Omental fat pad (tissue), 4 donors: ENCODE measurements around the gene ADRA2B. TPM values are rescaled to one million over a fixed set of nuclear protein-coding genes. Genes with fewer than 3 reads are reported as not detected.

Experiments
- ATAC-seq: fragments of 150-250 bp; one replicate; pipeline ENCODE4 v1.9.1; 2016; ENCODE audit warnings: mild to moderate bottlenecking, moderate library complexity; ENCODE audit not compliant: low FRiP score
- DNase-seq: peaks from one replicate; pipeline ENCODE4 v3.0.0-alpha.2; 2019; ENCODE audit warnings: low spot score
- CTCF ChIP-seq, 3 donors: fragments of 450-650 bp; IDR thresholded peaks; one replicate each; pipeline ENCODE4 v1.5.1; 2016 to 2017; ENCODE audit warnings: antibody characterized with exemption in 3 of 3, mild to moderate bottlenecking in 3 of 3, moderate library complexity in 2 of 3
- total RNA-seq, 4 donors: library from RNA; depleted of rRNA; stranded (reverse); fragments of >200 nt; gene quantifications; one replicate each; pipeline ENCODE4 v1.1.0, GENCODE V29; 2016

The ADRA2B gene
- total RNA-seq, 4 donors from 2014 or later = 0.63 to 9.8 (median 2.6) TPM

GRCh38 chr2:96153991-96154431 lies 37.6 kb upstream of the ADRA2B start:
- TF ChIP-seq CTCF (IDR thresholded peaks at IDR 0.05) = no peak
- no peak for DNase-seq
- ATAC-seq = no peak

- DNase-seq (no peak), ATAC-seq (no peak)
- TF ChIP-seq CTCF (IDR thresholded peaks at IDR 0.05) = no peak
Measured at GRCh38 chr2:96153291-96153713, 36.9 kb upstream of the ADRA2B start.

- DNase-seq (no peak), ATAC-seq (no peak)
- no peak for TF ChIP-seq CTCF (IDR thresholded peaks at IDR 0.05)
Measured at GRCh38 chr2:96152304-96153161, 36.2 kb upstream of the ADRA2B start.

- DNase-seq = no peak
- ATAC-seq = no peak
- no peak for TF ChIP-seq CTCF (IDR thresholded peaks at IDR 0.05)
Measured at GRCh38 chr2:96151595-96152303, 35.4 kb upstream of the ADRA2B start.

GRCh38 chr2:96150791-96151594 lies 34.6 kb upstream of the ADRA2B start:
- TF ChIP-seq CTCF (IDR thresholded peaks at IDR 0.05) = no peak
- no peak for DNase-seq
- ATAC-seq = no peak

- ATAC-seq = no peak
- no peak for DNase-seq
- no peak for TF ChIP-seq CTCF (IDR thresholded peaks at IDR 0.05)
Measured at GRCh38 chr2:96150007-96150640, 33.8 kb upstream of the ADRA2B start.
